ENCODE data around the gene CSK. TPM values are rescaled to one million over a fixed set of nuclear protein-coding genes. Genes with fewer than 3 reads are reported as not detected.

Gene CSK
- total RNA-seq, 1 donor from 2014 or later: 41.8 TPM

DNA sequence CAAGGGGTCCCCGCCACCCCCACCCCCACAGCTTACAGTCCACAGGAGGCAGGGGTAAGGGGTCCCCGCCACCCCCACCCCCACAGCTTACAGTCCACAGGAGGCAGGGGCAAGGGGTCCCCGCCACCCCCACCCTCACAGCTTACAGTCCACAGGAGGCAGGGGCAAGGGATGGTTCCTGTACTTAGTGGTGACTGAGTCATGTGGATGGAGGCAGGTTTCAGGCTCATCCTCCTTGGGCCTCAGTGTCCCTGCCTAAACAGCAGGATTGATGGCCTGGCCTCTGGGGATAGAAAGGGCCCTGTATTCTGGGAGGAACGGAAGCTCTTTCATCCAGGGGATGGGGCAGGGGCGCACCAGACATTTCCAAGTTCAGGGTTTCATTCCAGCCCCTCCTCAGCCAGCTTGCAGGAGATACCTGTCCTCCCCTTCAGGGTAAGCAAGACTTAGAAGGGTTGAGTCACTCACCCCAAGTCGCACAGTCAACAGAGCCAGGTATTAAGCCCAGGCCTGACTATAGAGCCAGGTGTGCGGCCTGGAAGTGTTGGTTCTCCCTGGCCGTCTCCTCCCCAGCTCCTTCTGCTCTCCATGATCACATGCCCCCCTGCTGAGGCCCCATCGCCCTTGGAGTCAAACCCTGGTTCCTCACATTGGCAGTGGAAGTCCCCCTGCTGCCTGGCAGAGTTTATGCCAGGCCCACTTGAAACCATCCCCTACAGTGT is 12.5 kb downstream of the CSK start:
- no peak for DNase-seq (ENCODE audit: missing footprints)
- intact Hi-C loops (cut with DNase I): no loop called here
- no peak for ATAC-seq

DNA sequence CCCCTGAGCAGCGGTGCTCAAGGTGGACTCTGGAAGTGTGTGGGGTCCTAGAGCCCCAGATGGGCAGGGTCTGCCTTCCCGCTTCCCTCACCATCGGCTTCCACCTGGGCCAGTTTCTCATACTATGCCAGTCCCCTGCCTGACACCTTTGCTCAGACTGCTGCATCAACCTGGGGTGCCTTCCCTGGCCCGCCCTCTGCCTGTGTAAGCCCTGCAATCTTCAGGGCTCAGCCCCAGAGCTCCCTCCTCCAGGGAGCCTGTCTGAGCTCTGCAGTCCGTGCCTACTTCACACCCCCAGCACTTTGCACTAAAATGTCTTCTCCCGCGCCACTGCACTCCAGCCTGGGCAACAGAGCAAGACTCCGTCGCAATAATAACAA is 13.1 kb downstream of the CSK start:
- DNase-seq (ENCODE audit: missing footprints) (no peak), ATAC-seq (no peak)
- intact Hi-C loops (cut with DNase I): no loop called here

DNA sequence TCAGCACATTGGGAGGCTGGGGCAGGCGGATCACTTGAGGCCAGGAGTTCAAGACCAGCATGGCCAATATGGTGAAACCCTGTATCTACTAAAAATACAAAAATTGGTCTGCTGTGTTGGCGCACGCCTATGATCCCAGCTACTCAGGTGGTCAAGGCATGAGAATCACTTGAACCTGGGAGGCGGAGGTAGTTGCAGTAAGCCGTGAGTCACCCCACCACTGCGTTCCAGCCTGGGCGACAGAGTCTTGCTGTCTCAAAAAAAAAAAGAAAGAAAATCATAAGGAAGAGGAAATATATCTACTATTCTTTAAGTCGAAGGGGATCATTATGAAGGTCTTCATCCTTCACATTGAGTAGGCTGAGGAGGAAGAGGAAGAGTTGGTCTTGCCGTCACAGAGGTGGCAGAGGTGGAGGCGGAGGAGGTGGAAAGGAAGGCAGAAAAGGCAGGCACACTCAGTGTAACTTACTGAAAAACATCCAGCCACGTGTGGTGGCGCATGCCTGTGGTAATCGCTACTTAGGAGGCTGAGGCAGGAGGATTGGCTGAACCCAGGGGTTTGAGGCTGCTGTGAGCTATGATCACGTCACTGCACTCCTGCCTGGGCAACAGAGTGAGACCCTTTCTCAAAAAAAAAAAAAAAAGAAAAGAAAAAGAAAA is 14.2 kb downstream of the CSK start:
- ATAC-seq (no peak), DNase-seq (ENCODE audit: missing footprints) (no peak)
- intact Hi-C loops (cut with DNase I): no loop called here

DNA sequence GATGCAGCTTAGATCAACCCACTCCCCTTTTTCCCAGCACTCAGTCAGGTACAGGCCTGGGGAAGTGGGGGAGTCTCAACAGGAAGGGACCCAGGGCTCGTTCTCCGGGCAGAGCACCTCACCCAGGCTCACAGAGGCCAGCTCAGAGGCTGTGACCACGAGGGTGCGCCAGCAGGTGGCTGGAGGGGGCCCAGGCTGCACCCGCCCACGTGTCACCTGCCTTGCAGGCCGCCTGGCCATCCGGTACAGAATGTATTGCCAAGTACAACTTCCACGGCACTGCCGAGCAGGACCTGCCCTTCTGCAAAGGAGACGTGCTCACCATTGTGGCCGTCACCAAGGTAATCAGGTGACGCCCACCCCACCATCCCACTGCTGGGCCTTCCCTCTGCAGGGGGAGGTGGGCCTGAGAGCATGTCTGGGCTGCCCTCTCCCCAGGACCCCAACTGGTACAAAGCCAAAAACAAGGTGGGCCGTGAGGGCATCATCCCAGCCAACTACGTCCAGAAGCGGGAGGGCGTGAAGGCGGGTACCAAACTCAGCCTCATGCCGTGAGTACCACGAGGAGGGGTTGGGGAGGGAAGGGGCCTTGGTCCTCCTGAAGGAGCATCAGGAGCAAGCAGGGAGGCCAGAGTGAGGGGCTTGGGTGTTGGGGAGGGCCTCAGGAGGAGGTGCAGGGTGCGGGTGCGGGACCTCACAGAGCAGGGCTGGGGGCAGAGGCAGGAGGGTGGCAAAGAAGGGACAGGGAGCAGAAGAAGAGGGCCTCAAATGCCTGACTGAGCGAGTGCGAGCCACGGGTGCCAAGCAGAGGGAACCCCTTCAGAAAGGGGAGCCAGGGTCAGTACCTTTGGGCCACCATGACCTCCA is 16.7 kb downstream of the CSK start:
- peak; percentile 79 for DNase-seq (ENCODE audit: missing footprints)
- intact Hi-C loops (cut with DNase I): loop anchor here (2.0 kb wide), 1 partner anchor 28 kb away; no protein-coding TSS in a partner anchor
- ATAC-seq: peak; percentile 67

DNA sequence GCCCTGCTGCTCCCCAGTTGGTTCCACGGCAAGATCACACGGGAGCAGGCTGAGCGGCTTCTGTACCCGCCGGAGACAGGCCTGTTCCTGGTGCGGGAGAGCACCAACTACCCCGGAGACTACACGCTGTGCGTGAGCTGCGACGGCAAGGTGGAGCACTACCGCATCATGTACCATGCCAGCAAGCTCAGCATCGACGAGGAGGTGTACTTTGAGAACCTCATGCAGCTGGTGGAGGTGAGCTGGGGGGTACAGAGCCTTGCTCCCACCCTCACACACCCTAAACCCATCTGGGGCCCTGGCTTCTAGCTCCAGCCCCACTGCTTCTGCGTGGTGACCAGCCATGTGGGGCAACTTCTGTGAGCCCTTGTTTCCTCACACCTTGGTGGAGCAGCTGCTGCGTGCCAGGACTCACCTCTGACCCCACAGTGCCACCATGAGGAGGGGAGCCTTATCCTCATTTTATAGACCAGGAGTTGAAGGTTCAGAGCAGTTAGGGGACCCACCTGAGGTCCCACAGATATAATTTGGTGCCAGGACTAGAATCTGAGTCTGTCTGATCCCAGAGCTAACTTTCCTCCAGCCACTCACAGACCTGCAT is 17.5 kb downstream of the CSK start:
- intact Hi-C loops (cut with DNase I): loop anchor here (2.0 kb wide), 1 partner anchor 29 kb away; no protein-coding TSS in a partner anchor
- DNase-seq (ENCODE audit: missing footprints) (no peak), ATAC-seq (no peak)

DNA sequence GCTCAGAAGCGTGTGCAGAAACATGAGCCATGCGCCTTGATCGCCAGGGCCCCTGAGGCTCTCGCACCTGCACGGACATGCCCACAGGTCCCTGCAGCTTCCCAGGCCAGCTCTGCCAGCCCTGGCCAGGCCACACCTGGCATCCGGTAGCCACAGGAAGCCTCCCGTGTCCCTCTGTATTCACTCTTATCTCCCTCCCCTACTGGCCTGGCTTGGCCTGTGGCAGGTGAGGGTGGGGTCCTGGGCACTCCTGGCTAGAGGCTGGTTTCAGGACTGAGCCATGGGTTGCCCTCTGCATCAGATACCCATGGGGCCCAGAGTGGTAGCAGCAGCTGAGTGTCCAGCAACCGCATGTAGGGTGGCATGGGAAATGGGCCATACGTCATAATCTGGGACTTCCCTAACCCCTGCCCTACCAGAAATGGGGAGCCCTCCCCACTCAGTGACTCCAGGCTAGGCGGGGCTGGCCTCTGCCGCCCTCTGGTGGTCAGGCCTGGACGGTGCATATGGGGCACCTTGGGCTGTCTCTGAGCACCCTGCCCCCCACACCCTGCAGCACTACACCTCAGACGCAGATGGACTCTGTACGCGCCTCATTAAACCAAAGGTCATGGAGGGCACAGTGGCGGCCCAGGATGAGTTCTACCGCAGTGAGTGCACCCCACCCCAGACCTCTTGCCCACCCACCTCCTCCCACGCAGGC is 18.1 kb downstream of the CSK start:
- peak; percentile 95 for DNase-seq (ENCODE audit: missing footprints)
- intact Hi-C loops (cut with DNase I): loop anchor here (1.0 to 2.0 kb wide), 2 partner anchors 18 to 29 kb away; partner anchors contain the start of gene CSK
- peak; percentile 88 for ATAC-seq

DNA sequence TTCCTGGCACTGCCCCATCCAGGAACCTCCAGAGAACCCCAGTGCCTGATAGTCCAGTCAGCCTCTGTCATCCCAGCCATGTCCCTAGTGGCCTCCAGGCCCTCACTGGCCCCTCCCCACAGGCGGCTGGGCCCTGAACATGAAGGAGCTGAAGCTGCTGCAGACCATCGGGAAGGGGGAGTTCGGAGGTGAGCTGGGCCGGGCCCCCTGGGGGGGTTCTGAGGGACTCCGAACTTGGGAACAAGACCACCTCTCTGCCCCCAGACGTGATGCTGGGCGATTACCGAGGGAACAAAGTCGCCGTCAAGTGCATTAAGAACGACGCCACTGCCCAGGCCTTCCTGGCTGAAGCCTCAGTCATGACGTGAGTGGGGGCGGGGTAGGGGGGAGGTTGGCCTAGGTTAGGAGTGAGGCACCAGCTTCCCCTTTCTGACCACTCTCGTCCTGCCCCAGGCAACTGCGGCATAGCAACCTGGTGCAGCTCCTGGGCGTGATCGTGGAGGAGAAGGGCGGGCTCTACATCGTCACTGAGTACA is 18.7 kb downstream of the CSK start:
- no peak for ATAC-seq
- intact Hi-C loops (cut with DNase I): loop anchor here (1.0 kb wide), 1 partner anchor 18 kb away; the partner anchor contains the start of gene CSK
- DNase-seq (ENCODE audit: missing footprints): no peak

DNA sequence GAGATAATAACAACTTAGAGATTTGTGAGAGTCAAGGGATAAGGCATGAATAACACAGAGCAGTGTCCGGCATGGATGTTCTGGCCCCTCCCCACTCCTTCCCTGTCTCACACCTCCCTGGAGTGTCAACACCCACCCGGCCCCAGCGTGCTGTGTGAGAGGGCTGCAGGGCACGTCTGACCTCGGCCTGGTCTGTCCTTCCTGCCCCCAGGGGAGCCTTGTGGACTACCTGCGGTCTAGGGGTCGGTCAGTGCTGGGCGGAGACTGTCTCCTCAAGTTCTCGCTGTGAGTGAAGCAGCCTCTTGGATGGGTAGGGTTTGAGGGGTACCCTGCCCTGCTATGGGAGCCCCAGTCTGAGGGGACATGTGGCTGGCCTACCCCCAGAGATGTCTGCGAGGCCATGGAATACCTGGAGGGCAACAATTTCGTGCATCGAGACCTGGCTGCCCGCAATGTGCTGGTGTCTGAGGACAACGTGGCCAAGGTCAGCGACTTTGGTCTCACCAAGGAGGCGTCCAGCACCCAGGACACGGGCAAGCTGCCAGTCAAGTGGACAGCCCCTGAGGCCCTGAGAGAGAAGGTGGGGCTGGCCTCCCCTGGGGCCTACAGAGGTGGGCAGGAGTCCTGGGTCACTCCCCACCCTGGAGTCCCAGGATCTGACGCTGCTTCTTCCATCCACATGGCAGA is 19.6 kb downstream of the CSK start:
- ATAC-seq (no peak), DNase-seq (ENCODE audit: missing footprints) (no peak)
- intact Hi-C loops (cut with DNase I): no loop called here

DNA sequence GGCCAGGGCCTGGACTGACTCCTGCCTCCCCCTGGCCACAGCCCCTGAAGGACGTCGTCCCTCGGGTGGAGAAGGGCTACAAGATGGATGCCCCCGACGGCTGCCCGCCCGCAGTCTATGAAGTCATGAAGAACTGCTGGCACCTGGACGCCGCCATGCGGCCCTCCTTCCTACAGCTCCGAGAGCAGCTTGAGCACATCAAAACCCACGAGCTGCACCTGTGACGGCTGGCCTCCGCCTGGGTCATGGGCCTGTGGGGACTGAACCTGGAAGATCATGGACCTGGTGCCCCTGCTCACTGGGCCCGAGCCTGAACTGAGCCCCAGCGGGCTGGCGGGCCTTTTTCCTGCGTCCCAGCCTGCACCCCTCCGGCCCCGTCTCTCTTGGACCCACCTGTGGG is 20.4 kb downstream of the CSK start:
- intact Hi-C loops (cut with DNase I): no loop called here
- no peak for DNase-seq (ENCODE audit: missing footprints)
- no peak for ATAC-seq

DNA sequence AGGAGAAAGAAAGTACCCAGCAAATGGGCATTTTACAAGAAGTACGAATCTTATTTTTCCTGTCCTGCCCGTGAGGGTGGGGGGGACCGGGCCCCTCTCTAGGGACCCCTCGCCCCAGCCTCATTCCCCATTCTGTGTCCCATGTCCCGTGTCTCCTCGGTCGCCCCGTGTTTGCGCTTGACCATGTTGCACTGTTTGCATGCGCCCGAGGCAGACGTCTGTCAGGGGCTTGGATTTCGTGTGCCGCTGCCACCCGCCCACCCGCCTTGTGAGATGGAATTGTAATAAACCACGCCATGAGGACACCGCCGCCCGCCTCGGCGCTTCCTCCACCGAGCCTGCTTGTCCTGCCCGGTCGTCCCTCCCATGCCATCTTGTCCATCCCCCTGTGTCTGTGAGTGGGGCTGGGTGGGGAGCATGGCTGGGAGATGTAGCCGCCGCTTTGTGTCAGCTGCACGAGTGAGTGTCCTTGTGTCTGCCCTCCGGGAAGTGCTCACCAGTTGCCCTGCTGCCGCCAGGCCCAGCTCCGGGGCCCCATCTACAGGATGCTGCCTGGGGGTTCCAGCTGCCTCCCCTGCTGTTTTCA is 21.1 kb downstream of the CSK start:
- intact Hi-C loops (cut with DNase I): no loop called here
- ATAC-seq: no peak
- no peak for DNase-seq (ENCODE audit: missing footprints)

DNA sequence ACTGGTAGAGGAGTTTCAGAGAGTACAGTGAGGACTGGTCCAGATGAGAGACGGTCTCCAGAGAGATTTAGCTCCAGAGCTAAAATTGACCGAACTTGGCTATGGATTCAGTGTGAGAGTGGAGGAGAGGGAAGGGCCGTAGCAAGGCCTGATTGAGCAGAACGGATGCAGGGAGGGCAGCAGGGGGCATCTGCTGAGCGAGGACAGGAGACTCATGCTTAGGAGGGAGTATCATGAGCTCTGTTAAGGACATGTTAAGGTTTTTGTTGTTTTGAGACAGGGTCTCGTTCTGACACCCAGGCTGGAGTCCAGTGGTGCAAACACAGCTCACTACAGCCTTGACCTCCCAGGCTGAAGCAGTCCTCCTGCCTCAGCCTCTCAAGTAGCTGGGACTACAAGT is 23.1 kb downstream of the CSK start:
- ATAC-seq (no peak), DNase-seq (ENCODE audit: missing footprints) (no peak)
- intact Hi-C loops (cut with DNase I): no loop called here

DNA sequence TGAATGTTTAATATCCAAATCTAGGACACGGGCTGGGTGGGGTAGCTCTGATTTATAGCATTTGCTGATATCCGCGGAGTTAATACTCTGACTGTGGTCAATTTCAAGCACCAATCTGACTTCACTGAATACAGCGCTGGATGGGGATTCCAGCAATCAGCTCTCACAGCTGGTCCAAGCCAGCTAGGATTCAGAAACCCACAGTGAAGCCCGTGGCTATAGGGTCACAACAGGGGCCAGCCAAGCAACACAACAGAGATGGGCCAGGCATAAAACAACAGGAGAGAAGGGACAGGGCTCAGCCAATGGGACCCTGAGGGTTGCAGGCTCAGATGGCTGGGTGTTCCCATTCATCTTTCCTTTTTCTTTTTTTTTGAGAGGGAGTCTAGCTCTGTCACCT is 25.4 kb downstream of the CSK start:
- intact Hi-C loops (cut with DNase I): no loop called here
- no peak for DNase-seq (ENCODE audit: missing footprints)
- no peak for ATAC-seq

DNA sequence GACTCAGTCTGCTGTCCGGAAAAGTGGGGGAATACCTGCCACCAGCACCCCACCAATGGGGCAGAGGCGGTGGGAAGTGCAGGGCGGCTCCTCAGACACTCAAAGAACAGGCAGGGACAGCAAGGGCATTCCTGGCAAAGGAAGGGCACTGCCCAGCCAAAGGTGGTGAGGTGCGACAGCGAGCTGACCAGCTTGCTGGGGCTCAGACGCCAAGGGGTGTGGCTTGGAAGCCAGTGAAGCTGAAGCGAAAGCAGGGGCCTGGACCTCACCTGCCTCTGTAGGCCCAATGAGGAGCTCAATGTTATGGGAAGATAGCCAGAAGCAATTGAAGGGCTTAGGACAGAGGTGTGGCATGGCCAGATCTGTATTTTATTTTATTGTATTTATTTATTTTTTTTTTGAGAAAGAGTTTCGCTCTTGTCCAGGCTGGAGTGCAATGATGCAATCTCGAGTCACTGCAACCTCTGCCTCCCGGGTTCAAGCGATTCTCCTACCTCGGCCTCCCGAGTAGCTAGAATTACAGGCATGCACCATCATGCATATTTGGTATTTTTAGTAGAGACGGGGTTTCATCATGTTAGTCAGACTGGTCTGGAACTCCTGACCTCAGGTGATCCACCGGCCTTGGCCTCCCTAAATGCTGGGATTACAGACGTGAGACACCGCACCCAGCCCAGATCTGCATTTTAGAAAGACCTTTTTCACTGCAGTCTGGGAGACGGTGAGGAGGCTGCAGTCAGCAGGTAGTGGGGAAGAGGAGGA is 26.4 kb downstream of the CSK start:
- intact Hi-C loops (cut with DNase I): no loop called here
- DNase-seq (ENCODE audit: missing footprints) (no peak), ATAC-seq (peak; percentile 47)

DNA sequence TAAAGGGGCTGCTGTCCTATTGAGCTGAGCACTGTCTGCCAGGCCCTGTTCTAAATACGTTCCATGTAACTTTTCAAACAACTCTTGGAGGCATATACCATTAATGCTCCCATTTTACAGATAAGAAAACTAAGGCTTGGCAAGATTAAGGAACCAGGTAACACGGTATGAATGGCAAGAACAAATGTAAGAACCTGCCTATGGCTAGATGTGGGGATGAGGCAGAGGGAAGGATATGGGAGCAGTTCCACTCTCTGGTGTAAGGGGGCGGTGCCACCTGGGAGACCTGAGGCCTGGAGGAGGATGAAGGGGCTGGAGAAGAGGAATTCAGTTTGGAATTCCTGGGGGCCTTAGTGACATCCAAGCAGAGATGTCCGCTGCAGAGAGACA is 27.0 kb downstream of the CSK start:
- intact Hi-C loops (cut with DNase I): no loop called here
- DNase-seq (ENCODE audit: missing footprints) (no peak), ATAC-seq (no peak)

DNA sequence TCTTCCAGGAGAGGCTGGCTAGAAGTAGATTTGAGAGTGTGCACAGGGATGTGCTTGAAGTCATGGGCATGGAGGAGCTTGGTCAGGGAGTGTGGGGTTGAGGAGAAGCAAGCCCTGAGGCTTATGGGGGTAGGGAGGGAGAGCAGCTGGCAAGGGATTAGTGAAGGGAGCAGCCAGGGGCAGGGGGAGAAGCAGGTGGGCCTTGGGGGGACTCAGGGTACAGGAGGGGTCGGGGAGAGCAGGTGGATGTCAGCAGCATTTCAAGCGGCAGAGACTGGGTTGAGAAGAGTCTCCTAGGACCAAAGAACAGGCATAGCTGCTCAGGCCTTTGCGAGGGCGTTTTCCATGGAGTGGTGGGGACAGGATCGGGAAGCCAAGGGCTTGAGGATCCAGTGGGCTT is 27.4 kb downstream of the CSK start:
- no peak for DNase-seq (ENCODE audit: missing footprints)
- ATAC-seq: no peak
- intact Hi-C loops (cut with DNase I): no loop called here

DNA sequence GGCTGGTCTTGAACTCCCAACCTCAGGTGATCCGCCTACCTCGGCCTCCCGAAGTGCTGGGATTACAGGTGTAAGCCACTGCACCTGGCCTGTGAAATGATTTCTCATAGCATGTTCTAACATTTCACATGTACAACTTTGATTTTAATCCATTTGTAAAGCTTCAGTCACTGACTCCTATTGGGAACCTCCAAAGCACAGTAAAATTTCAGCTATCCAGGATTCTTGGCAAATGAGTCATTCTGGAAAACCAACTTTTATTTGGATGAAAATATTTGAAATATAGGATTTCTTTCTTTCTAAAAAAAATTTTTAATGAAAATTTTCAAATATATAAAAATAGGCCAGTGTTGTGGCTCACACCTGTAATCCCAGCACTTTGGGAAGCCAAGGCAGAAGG is 28.1 kb downstream of the CSK start:
- intact Hi-C loops (cut with DNase I): no loop called here
- ATAC-seq: no peak
- DNase-seq (ENCODE audit: missing footprints): no peak

DNA sequence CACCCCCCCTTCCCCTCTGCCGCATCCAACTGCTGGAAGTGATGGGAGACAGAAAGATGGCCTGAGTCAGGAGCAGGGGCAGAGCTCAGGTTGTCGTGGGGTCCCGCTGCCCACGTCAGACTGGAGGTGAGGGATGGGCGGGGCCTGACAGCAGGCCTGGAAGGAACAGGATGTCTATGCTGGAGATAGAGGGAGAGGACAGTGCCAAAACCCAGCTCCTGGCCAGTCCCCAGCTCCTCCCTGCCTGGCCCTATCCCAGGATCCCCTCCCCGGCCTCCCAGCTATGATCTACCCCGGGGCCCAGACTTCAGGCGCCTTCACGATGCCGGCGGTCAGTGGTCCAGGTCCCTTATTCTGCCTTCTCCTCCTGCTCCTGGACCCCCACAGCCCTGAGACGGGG is 30.7 kb downstream of the CSK start, which contains the start of gene LMAN1L:
TSS of gene LMAN1L (plus strand) at position 303 of the 400 bp plus-strand sequence. CDS start at position 323, 20 bp downstream.
- intact Hi-C loops (cut with DNase I): no loop called here
- peak; percentile 53 for ATAC-seq
- no peak for DNase-seq (ENCODE audit: missing footprints)

Measured in Right ventricle myocardium inferior (tissue), 1 donor.